ENCODE data around the gene CDO1. TPM values are rescaled to one million over a fixed set of nuclear protein-coding genes. Genes with fewer than 3 reads are reported as not detected.

The CDO1 gene
- total RNA-seq, 2 donors from 2014 or later: 20.0 to 29.8 TPM

GRCh38 chr5:115857057-115857479, 40.6 kb upstream of the CDO1 start:
- H3K4me3 ChIP-seq: no peak overlapping the region
- no peaks in the 10 kb centered on the region for H3K27me3 ChIP-seq (replicated peaks; ENCODE audit: insufficient read depth)
- DNase-seq (ENCODE audit: low spot score): no peak
- no peak overlapping the region for H3K27ac ChIP-seq
- no peaks in the 10 kb centered on the region for H3K4me1 ChIP-seq (replicated peaks)
- no peaks in the 10 kb centered on the region for H3K36me3 ChIP-seq
- intact Hi-C loops (cut with DNase I): no loop called here
- 86% methylated on average over 1 of the region's 1 CpG for WGBS
- no peaks in the 10 kb centered on the region for H3K9me3 ChIP-seq
- TF ChIP-seq POLR2A (IDR thresholded peaks at IDR 0.05) (no peak), CTCF (IDR thresholded peaks at IDR 0.05) (no peak), POLR2AphosphoS5 (IDR thresholded peaks at IDR 0.05) (no peak)

GRCh38 chr5:115855959-115856358, 39.5 kb upstream of the CDO1 start:
- no peak for TF ChIP-seq POLR2AphosphoS5 (IDR thresholded peaks at IDR 0.05)
- TF ChIP-seq POLR2A (IDR thresholded peaks at IDR 0.05): no peak
- TF ChIP-seq CTCF (IDR thresholded peaks at IDR 0.05): no peak
- intact Hi-C loops (cut with DNase I): no loop called here
- H3K9me3 ChIP-seq: no peaks in the 10 kb centered on the region
- no peak overlapping the region for H3K27ac ChIP-seq
- WGBS: 52% methylated on average over 1 of the region's 1 CpG
- H3K4me1 ChIP-seq (replicated peaks): no peaks in the 10 kb centered on the region
- H3K4me3 ChIP-seq: no peak overlapping the region
- H3K36me3 ChIP-seq: no peaks in the 10 kb centered on the region
- no peak for DNase-seq (ENCODE audit: low spot score)
- no peaks in the 10 kb centered on the region for H3K27me3 ChIP-seq (replicated peaks; ENCODE audit: insufficient read depth)

- no peaks in the 10 kb centered on the region for H3K36me3 ChIP-seq
- 97% methylated on average over 3 of the region's 3 CpGs for WGBS
- no peak overlapping the region for H3K4me3 ChIP-seq
- H3K27ac ChIP-seq: no peak overlapping the region
- no peaks in the 10 kb centered on the region for H3K4me1 ChIP-seq (replicated peaks)
- H3K9me3 ChIP-seq: no peaks in the 10 kb centered on the region
- no peaks in the 10 kb centered on the region for H3K27me3 ChIP-seq (replicated peaks; ENCODE audit: insufficient read depth)
- intact Hi-C loops (cut with DNase I): no loop called here
- TF ChIP-seq POLR2AphosphoS5 (IDR thresholded peaks at IDR 0.05) (no peak), POLR2A (IDR thresholded peaks at IDR 0.05) (no peak), CTCF (IDR thresholded peaks at IDR 0.05) (no peak)
- DNase-seq (ENCODE audit: low spot score): no peak
Measured at GRCh38 chr5:115854139-115854538, 37.7 kb upstream of the CDO1 start.

GRCh38 chr5:115850744-115851416, 34.4 kb upstream of the CDO1 start:
- TF ChIP-seq POLR2A (IDR thresholded peaks at IDR 0.05) (no peak), POLR2AphosphoS5 (IDR thresholded peaks at IDR 0.05) (peak; percentile 19)
- H3K27me3 ChIP-seq (replicated peaks; ENCODE audit: insufficient read depth): no peaks in the 10 kb centered on the region
- H3K4me3 ChIP-seq: no peak overlapping the region
- H3K27ac ChIP-seq: peak overlapping the region in 1 of 2 donors; percentile 2
- no peaks in the 10 kb centered on the region for H3K9me3 ChIP-seq
- intact Hi-C loops (cut with DNase I): no loop called here
- H3K4me1 ChIP-seq (replicated peaks): no peaks in the 10 kb centered on the region
- no peak for DNase-seq (ENCODE audit: low spot score)
- 30% methylated on average over 4 of the region's 4 CpGs for WGBS
- no peaks in the 10 kb centered on the region for H3K36me3 ChIP-seq

GRCh38 chr5:115849258-115849798, 32.9 kb upstream of the CDO1 start:
- H3K27me3 ChIP-seq (replicated peaks; ENCODE audit: insufficient read depth): no peaks in the 10 kb centered on the region
- no peaks in the 10 kb centered on the region for H3K9me3 ChIP-seq
- 96% methylated on average over 3 of the region's 3 CpGs for WGBS
- H3K27ac ChIP-seq: no peak overlapping the region
- DNase-seq (ENCODE audit: low spot score): no peak
- no peak for TF ChIP-seq CTCF (IDR thresholded peaks at IDR 0.05)
- no peak for TF ChIP-seq POLR2AphosphoS5 (IDR thresholded peaks at IDR 0.05)
- no peak for TF ChIP-seq POLR2A (IDR thresholded peaks at IDR 0.05)
- H3K4me3 ChIP-seq: no peak overlapping the region
- H3K36me3 ChIP-seq: no peaks in the 10 kb centered on the region
- intact Hi-C loops (cut with DNase I): loop anchor here (10.0 kb wide), 1 partner anchor 305 kb away; the partner anchor contains the start of gene FEM1C
- no peaks in the 10 kb centered on the region for H3K4me1 ChIP-seq (replicated peaks)
